CD4-positive, alpha-beta T cell treated with Interleukin-1 beta for 1 hour (primary cell): ENCODE measurements around the gene PHOSPHO2.

Source experiments
- DNase-seq, 2 donors: peaks; one replicate each; pipeline ENCODE4 v3.0.0-alpha.2; 2020 to 2022

The PHOSPHO2 gene

GRCh38 chr2:169718930-169719504 lies 24.7 kb downstream of the PHOSPHO2 start:
- no peak for DNase-seq

GRCh38 chr2:169721016-169721415 lies 26.7 kb downstream of the PHOSPHO2 start:
- DNase-seq = no peak

GRCh38 chr2:169727065-169727464 lies 32.8 kb downstream of the PHOSPHO2 start:
- DNase-seq = no peak

GRCh38 chr2:169729274-169729605 lies 35.0 kb downstream of the PHOSPHO2 start:
- no peak for DNase-seq

GRCh38 chr2:169732075-169732474 lies 37.8 kb downstream of the PHOSPHO2 start:
- no peak for DNase-seq

- DNase-seq = no peak
These were observed 38.5 kb downstream of the PHOSPHO2 start for GRCh38 chr2:169732583-169733358.

- DNase-seq = no peak
These were observed 40.0 kb downstream of the PHOSPHO2 start for GRCh38 chr2:169734169-169734847.

GRCh38 chr2:169735623-169736022 lies 41.4 kb downstream of the PHOSPHO2 start:
- DNase-seq = no peak

GRCh38 chr2:169736902-169737301 lies 42.6 kb downstream of the PHOSPHO2 start:
- DNase-seq = no peak

- no peak for DNase-seq
These were observed 44.4 kb downstream of the PHOSPHO2 start for GRCh38 chr2:169738566-169739229.

- DNase-seq = no peak
These were observed 45.1 kb downstream of the PHOSPHO2 start for GRCh38 chr2:169739351-169739750.

- DNase-seq = no peak
These were observed 49.3 kb downstream of the PHOSPHO2 start for GRCh38 chr2:169743549-169743948.

GRCh38 chr2:169746240-169746639 lies 52.0 kb downstream of the PHOSPHO2 start:
- no peak for DNase-seq

GRCh38 chr2:169748319-169748718 lies 54.0 kb downstream of the PHOSPHO2 start:
- DNase-seq = no peak
